ENCODE measurements around the gene RXRB.

- TF ChIP-seq TAF1 (IDR thresholded peaks at IDR 0.05; ENCODE audit: low read depth, low read length) (no peak), POLR2A (IDR thresholded peaks at IDR 0.05; ENCODE audit: low read depth, low read length) (no peak), PAX5 (IDR thresholded peaks at IDR 0.05; ENCODE audit: insufficient read depth, low read length, severe bottlenecking) (no peak), POLR2AphosphoS5 (IDR thresholded peaks at IDR 0.05; ENCODE audit: low read depth, low read length) (no peak), SPI1 (IDR thresholded peaks at IDR 0.05; ENCODE audit: low read depth, low read length) (no peak)
These were observed 33.7 kb downstream of the RXRB start for GRCh38 chr6:33166811-33167210.
